ENCODE measurements around the gene TNIP2. TPM values are rescaled to one million over a fixed set of nuclear protein-coding genes. Genes with fewer than 3 reads are reported as not detected.

The TNIP2 gene
- total and polyA plus RNA-seq, 2 of the 13 experiments (the other 11 are each of a cell fraction or from before 2014, with no cell fraction given) = 25.6 to 38.0 TPM

- TF ChIP-seq FOXP4 (CRISPR knock-in tag; IDR thresholded peaks at IDR 0.05) (no peak), MYNN (CRISPR knock-in tag; IDR thresholded peaks at IDR 0.05; ENCODE audit: low read depth) (no peak), TBX3 (IDR thresholded peaks at IDR 0.05; ENCODE audit: borderline replicate concordance) (no peak), RFXANK (CRISPR knock-in tag; IDR thresholded peaks at IDR 0.05) (no peak), ZEB1 (IDR thresholded peaks at IDR 0.05; ENCODE audit: insufficient replicate concordance, low read depth) (no peak), NR2F1 (CRISPR knock-in tag; IDR thresholded peaks at IDR 0.05) (peak in 1 of 2 experiments; percentile 58; a peak in 1 of 4 replicates), ZNF550 (CRISPR knock-in tag; IDR thresholded peaks at IDR 0.05; ENCODE audit: borderline replicate concordance) (no peak), MED1 (CRISPR knock-in tag; IDR thresholded peaks at IDR 0.05) (peak; percentile 52; the same call in 1 of the 2 replicates), NR2F6 (IDR thresholded peaks at IDR 0.05) (peak; percentile 71), NR2F6 (CRISPR knock-in tag; IDR thresholded peaks at IDR 0.05) (peak; percentile 84), SP2 (CRISPR knock-in tag; IDR thresholded peaks at IDR 0.05) (no peak), MLXIP (CRISPR knock-in tag; IDR thresholded peaks at IDR 0.05; ENCODE audit: borderline replicate concordance) (no peak), MTA1 (CRISPR knock-in tag; IDR thresholded peaks at IDR 0.05; ENCODE audit: borderline replicate concordance) (no peak), ZNF260 (CRISPR knock-in tag; IDR thresholded peaks at IDR 0.05; ENCODE audit: borderline replicate concordance, low read depth) (no peak), GABPB1 (CRISPR knock-in tag; IDR thresholded peaks at IDR 0.05) (peak; percentile 43; the same call in 1 of the 2 replicates), MTERF4 (CRISPR knock-in tag; IDR thresholded peaks at IDR 0.05) (no peak)
These were observed 31.3 kb upstream of the TNIP2 start (continued) for GRCh38 chr4:2787230-2788100.
